ENCODE results near the gene IFITM2.

IFITM2 gene

GRCh38 chr11:293271-293851, 14.3 kb upstream of the IFITM2 start:
- no peak for DNase-seq (ENCODE audit: low read depth)

GRCh38 chr11:293852-294661, 13.6 kb upstream of the IFITM2 start:
- no peak for DNase-seq (ENCODE audit: low read depth)

GRCh38 chr11:294780-295179, 12.8 kb upstream of the IFITM2 start:
- DNase-seq (ENCODE audit: low read depth), result no peak

GRCh38 chr11:295351-296170, 12.1 kb upstream of the IFITM2 start:
- DNase-seq (ENCODE audit: low read depth), result no peak

GRCh38 chr11:296171-297050, 11.2 kb upstream of the IFITM2 start:
- no peak for DNase-seq (ENCODE audit: low read depth)

GRCh38 chr11:297051-297585, 10.5 kb upstream of the IFITM2 start:
- no peak for DNase-seq (ENCODE audit: low read depth)

GRCh38 chr11:297586-298405, 9.8 kb upstream of the IFITM2 start:
- no peak for DNase-seq (ENCODE audit: low read depth)

DNA sequence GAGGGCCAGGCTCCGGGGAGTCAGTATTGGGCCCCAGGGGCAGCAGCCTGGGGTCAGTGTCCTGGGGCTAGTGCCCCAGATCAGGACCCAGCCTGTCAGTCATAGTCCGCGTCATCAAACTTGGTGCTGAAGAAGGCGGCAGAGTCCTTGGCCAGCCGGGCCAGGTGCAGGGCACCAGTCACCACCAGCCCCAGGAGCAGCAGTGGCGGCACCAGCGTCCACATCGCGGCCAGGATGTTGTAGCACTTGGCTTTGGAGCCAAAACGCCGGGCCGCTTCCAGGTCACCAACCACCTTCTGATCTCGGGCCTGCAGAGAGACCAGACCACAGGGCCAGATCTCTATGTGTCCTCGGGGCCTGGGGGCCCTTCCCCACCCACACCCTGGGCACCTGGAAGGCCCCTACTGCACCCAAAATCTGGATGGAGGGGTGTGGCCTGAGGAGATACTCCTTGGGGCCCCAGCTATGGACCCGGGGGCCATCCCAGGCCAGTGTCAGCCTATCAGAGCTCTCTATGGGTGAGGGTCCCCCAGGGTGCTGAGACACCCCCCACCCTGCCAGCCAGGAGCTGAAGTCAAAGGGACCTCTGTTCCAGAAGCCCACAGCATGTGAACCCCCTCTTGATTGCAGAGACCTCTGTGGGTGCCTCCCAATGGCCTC, 9.1 kb upstream of the IFITM2 start:
- no peak for DNase-seq (ENCODE audit: low read depth)

- DNase-seq (ENCODE audit: low read depth), result no peak
Measured at GRCh38 chr11:299081-299891, 8.3 kb upstream of the IFITM2 start, which contains the start of gene IFITM5. Gene IFITM5, minus strand, starts transcription at chr11:299526. Its CDS starts 36 bp downstream, at chr11:299490.

GRCh38 chr11:299951-300735, 7.5 kb upstream of the IFITM2 start:
- no peak for DNase-seq (ENCODE audit: low read depth)

DNA sequence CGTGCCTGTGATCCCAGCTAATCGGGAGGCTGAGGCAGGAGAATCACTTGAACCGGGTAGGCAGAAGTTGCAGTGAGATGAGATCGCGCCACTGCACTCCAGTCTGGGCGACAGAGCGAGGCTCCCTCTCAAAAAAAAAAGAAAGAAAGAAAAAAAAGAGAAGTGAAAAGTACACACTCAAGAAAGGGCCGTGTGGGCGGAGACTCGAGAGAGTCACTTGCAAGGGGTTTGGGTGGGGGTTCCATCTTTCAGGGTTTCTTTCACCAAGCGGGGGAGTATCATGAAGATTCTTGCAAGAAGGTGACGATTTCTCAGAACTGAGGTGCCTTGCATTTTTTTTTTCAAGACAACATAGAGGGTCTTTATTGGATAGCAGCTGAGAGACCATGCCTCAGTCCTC, 4.3 kb upstream of the IFITM2 start:
- DNase-seq (ENCODE audit: low read depth), result no peak

DNA sequence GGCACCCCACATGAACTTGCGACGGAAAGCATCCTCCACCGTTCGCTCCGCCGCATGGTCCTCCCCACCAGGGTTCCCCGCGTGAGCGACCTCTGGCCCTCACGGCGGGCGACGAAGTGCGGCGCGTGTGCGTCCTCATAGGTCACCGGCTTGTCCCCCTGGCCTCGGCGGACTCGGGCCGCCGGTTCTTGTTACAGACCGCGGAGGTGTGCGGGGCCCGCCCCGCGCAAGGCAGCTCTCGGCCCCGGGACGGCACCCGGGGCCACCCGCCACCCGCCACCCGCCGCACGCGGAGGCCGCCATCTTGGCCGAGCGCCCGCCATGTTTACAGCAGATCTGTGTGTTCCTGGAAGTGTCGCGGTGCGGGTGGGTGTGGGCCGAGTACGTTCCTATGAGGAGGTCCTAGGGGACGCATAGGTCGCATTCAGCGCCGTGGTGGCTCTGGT, 3.5 kb upstream of the IFITM2 start:
- DNase-seq (ENCODE audit: low read depth), result no peak

GRCh38 chr11:304915-305843, 2.4 kb upstream of the IFITM2 start:
- DNase-seq (ENCODE audit: low read depth), result no peak

GRCh38 chr11:305844-306211, 1.8 kb upstream of the IFITM2 start:
- DNase-seq (ENCODE audit: low read depth), result no peak

GRCh38 chr11:306645-307371, 808 bp upstream of the IFITM2 start:
- DNase-seq (ENCODE audit: low read depth), result no peak

Data from T follicular helper cell (primary cell).